Measurements from ENCODE around the gene HIVEP2. TPM values are rescaled to one million over a fixed set of nuclear protein-coding genes. Genes with fewer than 3 reads are reported as not detected.

HIVEP2 gene
- total RNA-seq, 1 experiment from 2014 or later = 4.2 TPM

- Mint-ChIP-seq H3K4me1 (peaks cover 17 to 23% of the 10 kb centered on the region in 2 experiments), H3K9me3 (peaks cover 0 to 2% of the 10 kb centered on the region in 2 experiments; a peak in 2 of 5 replicates), H3K4me3 (peak overlapping the region; percentile 91 to 92), H3K36me3 (ENCODE audit: insufficient read depth in 1 of 3, low read depth in 3 of 3) (no peaks in the 10 kb centered on the region), H3K27me3 (ENCODE audit: low read depth) (peaks cover 22% of the 10 kb centered on the region), H3K27ac (peak overlapping the region; percentile 94 to 99 (median 98))
- Histone ChIP-seq H3K23me2 (ENCODE audit: insufficient read length, low read depth, low read length, poor library complexity, severe bottlenecking) (peaks cover 22% of the 10 kb centered on the region), H3K4me1 (ENCODE audit: insufficient read depth, low read length) (no peaks in the 10 kb centered on the region; the same call in 1 of the 2 replicates), H4K5ac (ENCODE audit: insufficient read length, low read depth, low read length) (no peak overlapping the region), H4K91ac (ENCODE audit: insufficient read length, low read depth, low read length) (no peak overlapping the region), H2AK5ac (ENCODE audit: insufficient read length, low read length) (no peak overlapping the region), H2BK5ac (ENCODE audit: insufficient read length, low read length) (peak overlapping the region; percentile 74), H3K9me3 (ENCODE audit: control insufficient read depth, low read depth, low read length) (no peaks in the 10 kb centered on the region), H2AFZ (ENCODE audit: low read length) (peak overlapping the region; percentile 43), H3K14ac (ENCODE audit: insufficient read depth, low read length) (peak overlapping the region; percentile 93; the same call in 1 of the 2 replicates), H3K9ac (ENCODE audit: extremely low read depth, insufficient read length, low read length) (peak overlapping the region; percentile 58), H3K4ac (ENCODE audit: low read depth, low read length) (no peak overlapping the region; the same call in 1 of the 2 replicates), H3K56ac (ENCODE audit: insufficient read length, low read depth, low read length) (no peak overlapping the region), H3K23ac (ENCODE audit: insufficient read length, low read depth, low read length) (no peak overlapping the region), H2BK15ac (ENCODE audit: low read depth, low read length) (0 out of 2 replicates have a peak overlapping the region, but pooled peaks have one; percentile 73), H3K79me2 (ENCODE audit: insufficient read depth, low read length) (0 out of 2 replicates have a peak, but pooled peaks cover 2% of the 10 kb centered on the region), H3T11ph (ENCODE audit: low read length) (no peak overlapping the region), H4K20me1 (ENCODE audit: control insufficient read depth, insufficient read depth, insufficient read length) (no peaks in the 10 kb centered on the region), H2BK12ac (ENCODE audit: insufficient read length, low read depth, low read length) (no peak overlapping the region), H4K8ac (replicated peaks; ENCODE audit: insufficient read length, low read depth, low read length) (no peak overlapping the region), H3K18ac (ENCODE audit: insufficient read length, low read depth, low read length) (peak overlapping the region; percentile 95), H3K27me3 (ENCODE audit: insufficient read depth, low read length) (no peaks in the 10 kb centered on the region), H3K27ac (ENCODE audit: insufficient read length, low read depth, low read length) (peak overlapping the region; percentile 72), H3K79me1 (ENCODE audit: insufficient read depth, low read depth, low read length, poor library complexity, severe bottlenecking) (no peaks in the 10 kb centered on the region), H3K4me2 (ENCODE audit: insufficient read depth, insufficient read length, low read length) (peak overlapping the region; percentile 73), H2BK20ac (ENCODE audit: low read depth, low read length, poor library complexity, severe bottlenecking) (peak overlapping the region; percentile 12), H2BK120ac (ENCODE audit: low read depth, low read length, poor library complexity, severe bottlenecking) (no peak overlapping the region)
- TF ChIP-seq, protein P1, sequence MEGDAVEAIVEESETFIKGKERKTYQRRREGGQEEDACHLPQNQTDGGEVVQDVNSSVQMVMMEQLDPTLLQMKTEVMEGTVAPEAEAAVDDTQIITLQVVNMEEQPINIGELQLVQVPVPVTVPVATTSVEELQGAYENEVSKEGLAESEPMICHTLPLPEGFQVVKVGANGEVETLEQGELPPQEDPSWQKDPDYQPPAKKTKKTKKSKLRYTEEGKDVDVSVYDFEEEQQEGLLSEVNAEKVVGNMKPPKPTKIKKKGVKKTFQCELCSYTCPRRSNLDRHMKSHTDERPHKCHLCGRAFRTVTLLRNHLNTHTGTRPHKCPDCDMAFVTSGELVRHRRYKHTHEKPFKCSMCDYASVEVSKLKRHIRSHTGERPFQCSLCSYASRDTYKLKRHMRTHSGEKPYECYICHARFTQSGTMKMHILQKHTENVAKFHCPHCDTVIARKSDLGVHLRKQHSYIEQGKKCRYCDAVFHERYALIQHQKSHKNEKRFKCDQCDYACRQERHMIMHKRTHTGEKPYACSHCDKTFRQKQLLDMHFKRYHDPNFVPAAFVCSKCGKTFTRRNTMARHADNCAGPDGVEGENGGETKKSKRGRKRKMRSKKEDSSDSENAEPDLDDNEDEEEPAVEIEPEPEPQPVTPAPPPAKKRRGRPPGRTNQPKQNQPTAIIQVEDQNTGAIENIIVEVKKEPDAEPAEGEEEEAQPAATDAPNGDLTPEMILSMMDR (conservative IDR thresholded peaks at IDR 0.05) = no peak
- WGBS (ENCODE audit: extremely low coverage, insufficient read length, low lambda C conversion rate) = no CpG with 5 or more reads among the region's 62 CpGs
- DNase-seq = peak; percentile 97
Measured at GRCh38 chr6:142946181-142946923, 1.4 kb upstream of the HIVEP2 start.
